ENCODE measurements around the gene LACRT. TPM values are rescaled to one million over a fixed set of nuclear protein-coding genes. Genes with fewer than 3 reads are reported as not detected.

The LACRT gene
- total and polyA plus RNA-seq, 7 donors: not detected

GRCh38 chr12:54624315-54625279, 10.1 kb downstream of the LACRT start:
- intact Hi-C loops (cut with DNase I): no loop called here
- Histone ChIP-seq H3K9me3 (no peaks in the 10 kb centered on the region), H3K36me3 (no peaks in the 10 kb centered on the region), H3K27ac (no peak overlapping the region), H3K4me3 (no peak overlapping the region), H3K27me3 (no peaks in the 10 kb centered on the region), H3K4me1 (no peaks in the 10 kb centered on the region)
- WGBS, 2 donors: 39 to 55% methylated on average over 5 of the region's 5 CpGs
- no peak for DNase-seq
- TF ChIP-seq POLR2AphosphoS5 (IDR thresholded peaks at IDR 0.05): no peak
- TF ChIP-seq CTCF (IDR thresholded peaks at IDR 0.05): no peak
- TF ChIP-seq POLR2A (IDR thresholded peaks at IDR 0.05): no peak
- TF ChIP-seq EP300 (IDR thresholded peaks at IDR 0.05): no peak

DNA sequence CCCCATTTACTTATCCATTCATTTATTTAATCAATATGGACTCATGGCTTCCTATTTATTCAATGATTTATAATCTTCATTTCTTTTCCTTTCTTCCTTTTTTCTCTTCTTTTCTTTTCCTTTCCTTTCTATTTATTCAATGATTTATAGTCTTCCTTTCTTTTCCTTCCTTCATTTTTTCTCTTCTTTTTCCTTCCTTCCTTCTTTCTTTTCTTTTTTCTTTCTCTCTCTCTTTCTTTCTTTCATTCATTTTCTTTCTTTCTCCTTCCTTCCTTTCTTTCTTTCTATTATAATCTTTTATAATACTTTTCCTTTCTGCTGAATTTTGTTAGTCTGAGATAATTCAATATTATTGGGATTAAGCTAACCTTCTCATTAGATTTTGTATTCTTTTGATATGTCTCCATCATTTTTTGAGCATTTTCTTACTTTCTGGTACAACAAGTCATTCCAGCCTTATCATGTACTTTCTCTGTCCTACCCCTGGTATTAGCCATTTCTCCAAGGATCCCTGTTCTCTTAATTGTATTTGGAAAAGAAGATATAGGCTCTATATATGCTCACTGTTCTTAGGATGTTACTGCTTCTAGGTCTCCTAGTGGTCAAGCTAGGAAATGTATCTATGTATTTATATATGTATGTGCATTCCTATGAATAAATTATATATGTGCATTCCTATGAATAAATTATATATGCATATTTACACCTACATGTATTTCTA, 12.1 kb downstream of the LACRT start:
- intact Hi-C loops (cut with DNase I): no loop called here
- no peak for TF ChIP-seq EP300 (IDR thresholded peaks at IDR 0.05)
- no peak for TF ChIP-seq POLR2A (IDR thresholded peaks at IDR 0.05)
- no peak for TF ChIP-seq CTCF (IDR thresholded peaks at IDR 0.05)
- no peak for TF ChIP-seq POLR2AphosphoS5 (IDR thresholded peaks at IDR 0.05)
- no peaks in the 10 kb centered on the region for H3K9me3 ChIP-seq
- H3K4me3 ChIP-seq: no peak overlapping the region
- no peaks in the 10 kb centered on the region for H3K36me3 ChIP-seq
- no peak for DNase-seq
- no peaks in the 10 kb centered on the region for H3K27me3 ChIP-seq
- no peaks in the 10 kb centered on the region for H3K4me1 ChIP-seq
- H3K27ac ChIP-seq: no peak overlapping the region

DNA sequence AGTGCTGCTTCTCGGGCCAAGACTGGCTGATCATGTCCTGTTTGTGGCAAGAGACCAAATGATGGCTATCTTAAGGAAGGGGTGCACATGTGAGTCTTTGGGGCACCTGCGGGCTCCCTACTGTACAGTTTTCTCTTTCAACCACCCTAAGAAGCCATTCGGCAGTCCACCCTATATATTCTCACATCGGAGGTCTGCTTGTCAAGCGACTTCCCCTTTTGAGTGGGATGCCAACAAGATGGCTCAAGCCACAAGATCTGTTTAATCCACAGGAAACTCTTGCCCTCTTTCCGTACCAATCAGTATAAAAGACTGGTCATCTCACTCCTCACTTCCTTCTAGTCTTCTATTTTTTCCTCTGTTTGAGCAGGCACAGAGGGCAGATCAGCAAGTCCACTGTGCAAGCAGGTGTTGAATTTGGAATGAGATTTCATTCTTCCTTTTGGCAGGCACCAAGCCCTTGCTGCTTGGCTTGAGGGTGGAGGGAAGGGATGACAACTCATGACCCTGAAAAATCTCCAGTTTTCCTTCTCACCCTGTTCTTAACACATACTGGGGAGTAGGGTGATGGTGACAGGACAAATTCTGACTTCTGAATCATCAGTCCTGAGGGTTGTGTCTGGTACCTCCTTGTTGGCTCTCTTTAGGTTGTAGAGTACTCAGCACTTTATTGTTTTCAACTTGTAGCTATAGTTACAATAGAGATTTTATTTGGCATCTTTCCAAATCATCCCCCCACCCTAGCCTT, 17.6 kb downstream of the LACRT start:
- Histone ChIP-seq H3K4me1 (no peaks in the 10 kb centered on the region), H3K36me3 (no peaks in the 10 kb centered on the region), H3K4me3 (no peak overlapping the region), H3K27ac (no peak overlapping the region), H3K27me3 (peaks cover 0 to 10% (median 4%) of the 10 kb centered on the region in 3 donors), H3K9me3 (no peaks in the 10 kb centered on the region)
- intact Hi-C loops (cut with DNase I): no loop called here
- DNase-seq: no peak
- WGBS, 2 donors: 38 to 69% methylated on average over 6 of the region's 6 CpGs
- TF ChIP-seq POLR2AphosphoS5 (IDR thresholded peaks at IDR 0.05): no peak
- TF ChIP-seq CTCF (IDR thresholded peaks at IDR 0.05): no peak
- TF ChIP-seq EP300 (IDR thresholded peaks at IDR 0.05): no peak
- TF ChIP-seq POLR2A (IDR thresholded peaks at IDR 0.05): no peak

DNA sequence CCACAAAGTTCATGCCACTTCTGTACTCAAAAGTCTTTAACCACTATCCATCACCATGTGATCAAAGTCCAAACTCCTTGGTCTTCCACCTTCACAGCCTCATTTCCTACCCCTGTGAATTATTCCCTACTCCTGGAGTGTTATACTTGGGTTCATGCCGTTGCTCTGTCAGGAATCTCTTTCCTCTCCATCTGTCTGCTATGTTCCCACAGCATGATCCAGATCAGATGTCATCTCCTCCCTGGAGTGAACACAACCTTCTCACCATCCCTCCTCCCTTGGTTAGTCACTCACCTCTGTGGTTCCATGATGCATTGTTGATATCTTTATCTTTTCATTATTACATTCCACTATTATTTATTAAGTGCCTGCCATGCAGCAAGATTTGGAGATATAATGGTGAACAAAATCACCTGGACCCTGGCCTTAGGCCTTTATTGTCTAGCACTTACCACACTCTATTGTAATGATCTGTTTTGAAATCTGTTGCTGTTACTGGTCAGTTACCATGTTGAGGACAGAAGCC, 22.4 kb downstream of the LACRT start:
- Histone ChIP-seq H3K36me3 (no peaks in the 10 kb centered on the region), H3K9me3 (no peaks in the 10 kb centered on the region), H3K4me1 (no peaks in the 10 kb centered on the region), H3K4me3 (no peak overlapping the region), H3K27me3 (peaks cover 0 to 10% (median 4%) of the 10 kb centered on the region in 3 donors), H3K27ac (no peak overlapping the region)
- TF ChIP-seq POLR2A (IDR thresholded peaks at IDR 0.05): no peak
- no peak for TF ChIP-seq EP300 (IDR thresholded peaks at IDR 0.05)
- TF ChIP-seq POLR2AphosphoS5 (IDR thresholded peaks at IDR 0.05): no peak
- TF ChIP-seq CTCF (IDR thresholded peaks at IDR 0.05): no peak
- DNase-seq: no peak
- intact Hi-C loops (cut with DNase I): no loop called here
- 52 to 71% methylated on average over 1 of the region's 1 CpG for WGBS, 2 donors

Measured in sigmoid colon (tissue), 7 donors.